ENCODE measurements around the gene JAKMIP1. TPM values are rescaled to one million over a fixed set of nuclear protein-coding genes. Genes with fewer than 3 reads are reported as not detected.

Gene JAKMIP1
- total RNA-seq, 3 donors from 2014 or later = 0.63 to 2.1 TPM; not detected in 1

DNA sequence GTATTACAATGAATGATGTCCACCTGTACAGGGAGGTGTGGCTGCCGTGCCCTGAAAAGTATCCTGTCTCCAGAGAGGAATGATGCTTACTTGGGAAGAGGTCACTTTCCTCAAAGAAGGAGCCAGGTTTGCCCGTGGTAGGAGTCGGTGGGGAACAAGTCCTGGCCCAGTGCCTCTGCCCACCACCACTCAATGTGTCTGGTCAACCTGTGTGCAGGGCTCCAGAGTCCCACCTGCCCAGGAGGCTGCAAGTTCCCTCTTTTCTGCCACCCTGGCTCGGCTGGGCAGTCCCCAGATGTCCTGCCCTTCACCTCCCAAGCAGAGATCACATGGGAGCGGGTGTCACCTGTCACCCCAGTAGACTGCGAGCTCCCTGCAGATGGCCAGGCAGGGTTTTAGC is 106.7 kb downstream of the JAKMIP1 start:
- Histone ChIP-seq H3K9me3 (no peaks in the 10 kb centered on the region), H3K4me3 (no peak overlapping the region), H3K4me1 (ENCODE audit: low read depth) (no peaks in the 10 kb centered on the region), H3K36me3 (ENCODE audit: low read depth) (no peaks in the 10 kb centered on the region)
- TF ChIP-seq, protein P1, sequence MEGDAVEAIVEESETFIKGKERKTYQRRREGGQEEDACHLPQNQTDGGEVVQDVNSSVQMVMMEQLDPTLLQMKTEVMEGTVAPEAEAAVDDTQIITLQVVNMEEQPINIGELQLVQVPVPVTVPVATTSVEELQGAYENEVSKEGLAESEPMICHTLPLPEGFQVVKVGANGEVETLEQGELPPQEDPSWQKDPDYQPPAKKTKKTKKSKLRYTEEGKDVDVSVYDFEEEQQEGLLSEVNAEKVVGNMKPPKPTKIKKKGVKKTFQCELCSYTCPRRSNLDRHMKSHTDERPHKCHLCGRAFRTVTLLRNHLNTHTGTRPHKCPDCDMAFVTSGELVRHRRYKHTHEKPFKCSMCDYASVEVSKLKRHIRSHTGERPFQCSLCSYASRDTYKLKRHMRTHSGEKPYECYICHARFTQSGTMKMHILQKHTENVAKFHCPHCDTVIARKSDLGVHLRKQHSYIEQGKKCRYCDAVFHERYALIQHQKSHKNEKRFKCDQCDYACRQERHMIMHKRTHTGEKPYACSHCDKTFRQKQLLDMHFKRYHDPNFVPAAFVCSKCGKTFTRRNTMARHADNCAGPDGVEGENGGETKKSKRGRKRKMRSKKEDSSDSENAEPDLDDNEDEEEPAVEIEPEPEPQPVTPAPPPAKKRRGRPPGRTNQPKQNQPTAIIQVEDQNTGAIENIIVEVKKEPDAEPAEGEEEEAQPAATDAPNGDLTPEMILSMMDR (IDR thresholded peaks at IDR 0.05) = no peak
- ATAC-seq (no peak), DNase-seq (no peak)
- intact Hi-C loops (cut with DNase I, micrococcal nuclease) = no loop called here

DNA sequence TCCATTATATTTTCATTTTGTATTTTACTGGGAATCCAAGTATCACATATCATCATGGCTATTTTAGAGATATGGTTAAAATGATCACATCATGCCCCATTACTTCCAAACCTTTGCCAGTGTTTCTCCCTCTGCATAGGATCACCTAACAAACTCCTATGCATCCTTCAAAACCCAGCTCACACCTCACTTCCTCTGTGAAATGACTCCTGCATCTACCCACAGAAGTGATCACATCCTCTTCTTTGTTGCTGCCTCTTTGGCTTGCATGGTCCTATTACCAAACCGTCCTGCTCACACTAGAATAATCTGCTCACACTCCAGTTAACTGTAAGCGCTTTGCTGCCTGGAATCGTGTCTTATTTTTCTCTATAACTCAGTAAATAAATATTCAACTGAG is 107.4 kb downstream of the JAKMIP1 start:
- no peaks in the 10 kb centered on the region for H3K36me3 ChIP-seq (ENCODE audit: low read depth)
- no peaks in the 10 kb centered on the region for H3K4me1 ChIP-seq (ENCODE audit: low read depth)
- no peak for ATAC-seq
- no peaks in the 10 kb centered on the region for H3K9me3 ChIP-seq
- intact Hi-C loops (cut with DNase I, micrococcal nuclease) = no loop called here
- no peak overlapping the region for H3K4me3 ChIP-seq
- TF ChIP-seq, protein P1 (IDR thresholded peaks at IDR 0.05) = no peak
- DNase-seq = no peak

DNA sequence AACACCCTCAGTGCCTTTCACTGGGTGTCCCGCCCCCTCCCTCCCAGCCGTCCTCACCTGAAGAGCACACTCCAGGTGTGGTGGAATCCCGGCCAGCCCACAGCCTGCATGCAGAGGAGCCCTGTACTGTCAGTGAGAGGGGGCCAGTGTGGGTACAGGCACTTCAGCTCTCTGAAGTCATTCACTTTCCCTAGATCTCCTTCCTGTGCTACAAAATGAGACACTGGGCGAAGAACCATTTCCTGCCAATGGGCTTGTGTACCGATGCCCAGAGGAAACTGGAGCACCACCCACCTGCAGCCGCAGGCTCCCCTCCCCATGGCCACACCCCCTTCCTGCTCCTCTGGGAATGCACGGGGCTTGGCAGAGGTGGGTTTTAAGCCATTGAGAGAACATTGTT is 108.2 kb downstream of the JAKMIP1 start:
- DNase-seq (no peak), ATAC-seq (no peak)
- Histone ChIP-seq H3K9me3 (no peaks in the 10 kb centered on the region), H3K4me1 (ENCODE audit: low read depth) (no peaks in the 10 kb centered on the region), H3K4me3 (no peak overlapping the region), H3K36me3 (ENCODE audit: low read depth) (no peaks in the 10 kb centered on the region)
- TF ChIP-seq, protein P1 (IDR thresholded peaks at IDR 0.05) = no peak
- intact Hi-C loops (cut with DNase I, micrococcal nuclease) = no loop called here

DNA sequence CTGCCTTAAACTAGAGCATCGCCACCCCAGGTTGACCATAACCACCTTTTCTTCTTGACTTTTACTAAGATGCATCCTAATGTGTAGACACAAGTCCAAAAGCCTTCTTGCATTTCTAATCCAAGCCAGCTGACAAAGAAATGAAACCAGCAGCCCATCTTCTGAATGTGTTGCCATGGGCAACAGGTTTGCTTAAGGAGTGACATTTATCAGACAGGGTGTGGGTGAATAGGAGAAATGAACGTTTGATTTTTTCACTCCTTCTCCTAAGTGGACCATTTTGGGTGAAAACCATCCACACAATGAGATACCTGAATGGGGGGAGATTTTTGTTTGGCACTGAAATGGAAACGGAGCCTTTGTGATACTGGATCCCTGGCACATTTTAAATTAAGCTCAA is 109.4 kb downstream of the JAKMIP1 start:
- no peak for ATAC-seq
- Histone ChIP-seq H3K36me3 (ENCODE audit: low read depth) (no peaks in the 10 kb centered on the region), H3K4me3 (no peak overlapping the region), H3K9me3 (no peaks in the 10 kb centered on the region), H3K4me1 (ENCODE audit: low read depth) (no peaks in the 10 kb centered on the region)
- no peak for DNase-seq
- TF ChIP-seq, protein P1 (IDR thresholded peaks at IDR 0.05) = no peak
- intact Hi-C loops (cut with DNase I, micrococcal nuclease) = no loop called here

DNA sequence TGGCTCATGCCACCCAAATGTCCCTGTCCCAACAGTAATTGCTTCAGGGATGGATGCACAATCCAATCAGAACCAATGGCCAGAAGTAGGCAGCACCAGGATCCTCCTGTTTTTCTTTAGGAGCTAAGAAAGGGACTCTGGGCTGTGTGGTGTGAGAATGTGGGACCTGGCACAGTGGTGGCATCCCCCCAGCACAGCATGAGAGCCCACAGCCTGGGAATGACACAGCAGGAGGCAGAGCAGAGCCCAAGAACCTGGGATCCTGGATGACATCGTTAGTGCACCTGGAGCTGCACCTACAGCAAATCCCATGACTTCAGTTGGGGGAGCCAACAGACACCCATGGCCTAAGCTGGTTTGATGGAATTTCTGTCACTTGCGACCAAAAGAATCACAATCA is 111.4 kb downstream of the JAKMIP1 start:
- no peaks in the 10 kb centered on the region for H3K36me3 ChIP-seq (ENCODE audit: low read depth)
- H3K9me3 ChIP-seq = no peaks in the 10 kb centered on the region
- DNase-seq (no peak), ATAC-seq (no peak)
- intact Hi-C loops (cut with DNase I, micrococcal nuclease) = no loop called here
- H3K4me1 ChIP-seq (ENCODE audit: low read depth) = no peaks in the 10 kb centered on the region
- TF ChIP-seq, protein P1 (IDR thresholded peaks at IDR 0.05) = no peak
- H3K4me3 ChIP-seq = no peak overlapping the region

DNA sequence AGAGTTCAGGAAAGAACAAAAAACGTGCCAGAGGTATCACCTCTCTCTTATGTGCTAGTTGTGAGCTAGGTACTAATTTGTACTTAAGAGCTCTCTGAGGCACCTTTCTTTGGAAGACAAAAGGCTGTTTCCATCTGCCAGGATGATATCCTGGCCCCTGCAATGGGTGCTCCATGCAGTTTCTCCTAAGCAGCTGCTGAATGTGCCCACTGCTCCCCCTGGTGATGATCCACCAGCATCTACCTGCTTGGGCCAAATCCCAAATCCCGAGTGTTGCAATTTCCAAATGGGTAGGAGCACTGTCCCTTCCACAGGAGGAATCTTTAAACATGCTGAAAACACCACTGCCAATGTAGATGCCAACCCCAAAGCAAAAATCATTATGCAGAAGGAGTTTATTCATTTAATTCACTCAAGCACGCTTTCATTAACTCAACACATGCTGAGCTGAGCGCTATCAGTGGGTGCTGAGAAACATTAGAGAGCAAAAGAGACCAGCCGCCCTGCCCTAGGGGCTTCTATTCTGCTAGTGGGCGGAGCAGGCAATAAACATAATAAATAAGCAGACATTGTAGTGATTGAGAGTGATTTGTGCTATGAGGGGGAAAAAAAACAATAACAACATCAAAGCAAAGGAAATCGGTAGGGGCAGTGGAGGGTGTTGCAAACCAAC is 112.5 kb downstream of the JAKMIP1 start:
- intact Hi-C loops (cut with DNase I, micrococcal nuclease) = no loop called here

More for the DNA sequence above, 112.5 kb downstream of the JAKMIP1 start:
- TF ChIP-seq, protein P1 (IDR thresholded peaks at IDR 0.05) = no peak
- no peaks in the 10 kb centered on the region for H3K4me1 ChIP-seq (ENCODE audit: low read depth)
- H3K4me3 ChIP-seq = no peak overlapping the region
- no peaks in the 10 kb centered on the region for H3K36me3 ChIP-seq (ENCODE audit: low read depth)
- ATAC-seq = no peak
- DNase-seq = no peak
- H3K9me3 ChIP-seq = no peaks in the 10 kb centered on the region
